HG03097 (cell line): ENCODE data around the gene KIF22.
"Not testable (repeated sequence)": the region's sequence is repeated elsewhere in the genome, so short reads cannot be mapped to it uniquely, and the experiment has no call there.

Experiments used
- ATAC-seq: cut with Tn5 transposase; IDR thresholded peaks from one replicate; pipeline ENCODE4 v1.9.1; 2021; ENCODE audit not compliant: unreplicated experiment, low FRiP score

Gene KIF22

DNA sequence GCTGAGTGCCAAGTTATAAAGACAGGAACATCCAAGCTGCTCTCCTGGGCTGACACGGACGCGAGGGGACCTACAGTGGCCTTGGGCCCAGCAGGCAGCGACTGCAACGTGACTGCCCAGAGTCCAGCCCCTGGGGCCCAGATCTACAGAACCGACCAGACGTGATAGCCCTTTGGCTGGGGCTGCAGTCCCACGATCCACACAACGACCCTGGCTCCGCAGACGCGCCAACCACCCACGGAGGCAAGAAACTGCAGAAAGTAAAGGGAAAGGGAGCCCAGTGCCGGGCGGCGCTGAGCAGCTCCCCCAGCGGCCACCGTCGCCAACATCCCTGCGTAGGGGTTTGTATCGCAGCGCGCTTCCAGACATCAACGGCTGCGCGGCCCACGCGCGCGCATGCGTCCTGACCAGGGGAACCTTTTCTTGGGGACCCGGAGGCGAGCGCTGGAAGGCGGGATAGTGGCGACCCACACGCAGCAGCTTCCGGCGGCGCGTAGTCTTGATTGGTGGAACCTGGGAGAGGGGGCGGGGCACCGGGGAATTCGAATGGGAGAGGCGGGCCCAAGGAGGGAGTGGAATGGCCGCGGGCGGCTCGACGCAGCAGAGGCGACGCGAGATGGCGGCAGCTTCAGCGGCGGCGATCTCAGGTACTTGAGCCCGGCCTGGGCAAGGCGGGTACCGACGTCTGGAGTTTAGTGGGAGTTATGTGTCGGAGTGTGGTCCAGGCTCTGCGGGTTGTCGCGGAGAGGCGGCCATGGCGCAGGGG lies at the start of gene KIF22:
Gene KIF22 (plus strand): TSS at position 569 of the 766 bp plus-strand sequence. CDS start 9 bp downstream, at position 578.
- ATAC-seq, result peak; percentile 87

DNA sequence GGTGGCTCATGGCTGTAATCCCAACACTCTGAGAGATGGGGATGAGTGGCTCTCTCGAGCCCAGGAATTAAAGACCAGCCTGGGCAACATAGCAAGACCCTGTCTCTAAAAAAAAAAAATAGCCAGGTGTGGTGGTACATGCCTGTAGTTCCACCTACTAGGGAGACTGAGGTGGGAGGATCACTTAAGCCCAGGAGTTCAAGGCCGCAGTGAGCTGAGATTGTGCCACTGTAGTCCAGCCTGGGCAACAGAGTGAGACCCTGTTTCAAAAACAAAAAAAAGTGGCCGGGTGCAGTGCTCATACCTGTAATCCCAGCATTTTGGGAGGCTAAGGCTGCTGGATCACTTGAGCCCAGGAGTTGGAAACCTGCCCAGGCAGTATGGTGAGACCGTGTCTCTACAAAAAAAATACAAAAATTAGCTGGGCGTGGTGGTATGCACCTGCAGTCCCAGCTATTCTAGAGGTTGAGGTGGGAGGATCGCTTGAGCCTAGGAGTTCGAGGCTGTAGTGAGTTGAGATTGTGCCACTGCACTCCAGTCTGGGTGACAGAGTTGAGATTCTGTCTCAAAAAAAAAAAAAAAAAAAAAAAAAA lies 47.8 kb upstream of the KIF22 start:
- ATAC-seq, result no peak

DNA sequence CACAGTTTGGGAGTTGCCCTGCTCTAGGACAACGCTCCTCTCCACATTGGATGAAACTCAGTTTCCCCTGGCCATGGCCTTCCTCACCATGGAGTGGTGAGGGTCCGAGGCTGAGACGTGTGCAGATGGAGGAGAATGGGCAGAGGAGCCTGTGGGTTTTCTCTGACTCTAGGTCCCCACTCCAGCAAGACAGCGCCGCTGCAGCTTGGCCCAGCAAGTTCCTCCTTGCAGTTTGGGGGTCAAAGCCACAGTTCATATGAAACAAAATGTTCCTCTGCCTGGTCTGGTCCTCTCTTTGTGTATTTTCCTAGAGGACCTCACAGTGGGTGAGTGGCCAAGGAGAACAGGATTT lies 47.1 kb upstream of the KIF22 start:
- no peak for ATAC-seq

DNA sequence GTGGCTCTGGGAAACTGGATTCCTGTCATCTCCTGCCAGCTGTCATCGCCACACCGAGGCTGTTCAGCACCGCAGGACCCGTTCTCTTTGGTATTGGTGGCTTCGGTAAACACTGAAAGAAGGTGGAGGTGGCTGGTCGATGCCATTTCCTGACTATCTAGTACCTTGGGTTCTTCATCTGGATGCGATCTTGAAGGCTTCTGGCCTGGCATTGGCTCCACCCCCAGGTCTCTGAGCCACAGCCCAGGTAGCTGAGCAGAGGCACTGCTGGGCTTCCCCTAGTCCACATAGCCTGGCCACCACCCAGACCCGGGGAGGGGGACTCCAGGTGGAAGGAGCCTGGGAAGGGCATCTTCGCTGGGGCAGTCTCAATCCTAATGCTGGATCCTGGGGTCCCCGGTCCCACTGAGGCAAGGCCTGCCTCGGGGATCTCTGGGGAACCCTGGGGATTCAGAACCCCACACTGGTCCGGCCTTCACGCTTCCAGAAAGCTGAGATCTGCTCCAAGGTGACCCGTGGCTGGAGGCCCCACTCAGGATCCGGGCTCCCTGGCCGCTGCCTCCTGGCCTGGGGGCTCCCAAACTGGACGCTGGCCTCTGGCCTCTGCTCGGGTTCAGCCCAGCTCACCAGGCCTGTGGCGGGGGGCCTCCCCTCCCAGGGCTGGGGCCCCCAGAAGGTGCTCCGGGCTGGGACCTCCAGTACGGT lies 46.6 kb upstream of the KIF22 start:
- ATAC-seq, result no peak

DNA sequence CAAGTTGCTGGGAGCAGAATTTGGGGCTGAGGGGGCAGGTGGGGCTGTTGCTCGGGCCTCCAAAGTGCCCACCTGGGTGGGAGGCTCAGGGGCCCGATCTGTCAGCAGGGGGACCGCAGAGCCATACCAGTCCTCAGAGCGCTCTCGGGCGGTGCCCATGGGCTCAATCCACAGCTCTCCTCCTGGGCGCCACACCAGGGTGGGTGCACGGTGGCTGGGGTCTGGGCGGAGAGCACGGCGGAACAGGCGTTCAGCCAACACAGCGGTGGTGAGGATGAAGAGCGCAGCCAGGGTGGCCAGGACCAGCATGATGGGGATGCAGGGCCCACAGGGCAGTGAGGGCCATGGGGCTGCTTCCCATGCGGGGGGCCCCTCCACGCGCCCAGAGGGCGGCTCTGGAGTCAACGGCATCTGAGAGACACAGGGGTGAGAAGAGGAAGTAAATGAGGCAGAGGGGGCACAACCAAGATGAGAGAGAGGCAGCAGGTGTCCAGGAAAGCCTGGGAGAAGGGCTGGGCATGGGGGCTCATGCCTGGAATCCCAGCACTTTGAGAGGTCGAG lies 45.9 kb upstream of the KIF22 start:
- no peak for ATAC-seq

DNA sequence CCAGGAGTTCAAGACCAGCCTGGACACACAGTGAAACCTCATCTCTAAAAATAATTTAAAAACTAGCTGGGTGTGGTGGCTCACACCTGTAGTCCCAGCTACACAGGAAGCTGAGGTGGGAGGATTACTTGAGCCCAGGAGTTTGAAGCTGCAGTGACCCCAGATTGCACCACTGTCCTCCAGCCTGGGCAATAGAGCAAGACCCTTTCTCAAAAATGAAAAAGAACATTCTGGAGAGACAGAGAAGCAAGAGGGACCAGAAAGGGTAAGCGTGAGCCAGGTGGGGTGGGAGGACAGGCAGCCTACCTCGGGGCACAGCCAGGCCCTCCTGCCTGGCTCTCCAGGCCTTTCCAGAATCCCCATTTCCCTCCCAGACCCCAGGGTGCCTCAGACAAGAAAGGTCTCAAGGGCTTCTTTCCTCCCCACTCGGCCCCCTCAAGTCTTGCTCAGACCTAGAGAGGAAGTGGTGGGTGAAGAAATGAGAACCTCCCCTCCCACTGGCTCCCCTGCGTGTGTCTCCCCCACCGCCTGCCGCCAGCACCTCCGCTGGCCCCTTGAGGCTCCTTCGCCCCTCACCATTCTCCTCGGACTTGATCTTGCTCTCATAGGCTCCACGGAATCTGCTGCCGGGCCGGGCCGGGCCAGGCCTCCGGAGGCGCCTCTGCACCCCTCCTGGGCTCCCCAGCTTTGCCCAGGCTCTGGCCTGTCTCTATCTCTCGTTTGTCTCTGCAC lies 45.3 kb upstream of the KIF22 start:
- ATAC-seq, result peak; percentile 29

DNA sequence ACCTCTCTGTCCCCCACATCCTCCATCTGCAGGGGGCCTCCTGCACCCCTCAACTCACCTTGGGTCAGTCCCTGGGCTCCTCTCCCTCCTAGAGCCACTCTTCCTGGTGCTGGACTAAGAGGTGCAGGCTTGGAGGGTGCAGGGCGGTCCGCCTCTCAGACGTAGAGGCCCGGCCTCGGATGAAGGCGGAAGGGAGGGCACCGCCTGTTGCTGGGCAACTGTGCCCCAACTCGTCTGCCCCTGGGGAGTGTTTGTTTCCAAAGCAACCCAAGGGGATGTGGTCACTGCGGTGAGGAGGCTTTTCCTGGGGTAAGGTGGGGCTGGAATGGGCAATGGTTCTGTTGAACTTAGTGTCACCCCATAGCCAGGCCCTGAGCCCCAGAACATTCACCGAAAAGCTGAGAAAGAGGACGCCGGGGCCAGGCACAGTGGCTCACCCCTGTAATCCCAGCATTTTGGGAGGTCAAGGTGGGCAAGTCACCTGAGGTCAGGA lies 44.7 kb upstream of the KIF22 start, which contains the start of gene C16orf54:
Gene C16orf54 (minus strand): TSS at position 138 of the 493 bp plus-strand sequence. CDS start 1,039 bp downstream, outside the sequence.
- peak; percentile 80 for ATAC-seq

DNA sequence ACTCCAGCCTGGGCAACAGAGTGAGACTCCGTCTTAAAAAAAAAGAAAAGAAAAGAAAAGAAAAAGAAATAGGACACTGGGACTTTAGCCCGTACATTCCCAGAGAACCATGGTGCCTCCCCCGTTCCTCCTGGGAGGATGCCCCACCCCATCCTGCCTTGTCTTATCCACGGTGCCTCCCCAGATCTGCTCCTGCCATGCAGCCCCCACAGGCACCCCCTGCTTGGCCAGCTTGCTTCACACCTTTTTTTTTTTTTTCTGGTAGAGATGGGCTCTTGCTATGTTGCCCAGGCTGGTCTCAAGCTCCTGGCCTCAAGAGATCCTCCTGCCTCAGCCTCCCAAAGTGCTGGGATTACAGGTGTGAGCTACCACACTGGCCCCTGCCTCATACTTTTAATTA lies 44.0 kb upstream of the KIF22 start:
- not testable (repeated sequence) for ATAC-seq

DNA sequence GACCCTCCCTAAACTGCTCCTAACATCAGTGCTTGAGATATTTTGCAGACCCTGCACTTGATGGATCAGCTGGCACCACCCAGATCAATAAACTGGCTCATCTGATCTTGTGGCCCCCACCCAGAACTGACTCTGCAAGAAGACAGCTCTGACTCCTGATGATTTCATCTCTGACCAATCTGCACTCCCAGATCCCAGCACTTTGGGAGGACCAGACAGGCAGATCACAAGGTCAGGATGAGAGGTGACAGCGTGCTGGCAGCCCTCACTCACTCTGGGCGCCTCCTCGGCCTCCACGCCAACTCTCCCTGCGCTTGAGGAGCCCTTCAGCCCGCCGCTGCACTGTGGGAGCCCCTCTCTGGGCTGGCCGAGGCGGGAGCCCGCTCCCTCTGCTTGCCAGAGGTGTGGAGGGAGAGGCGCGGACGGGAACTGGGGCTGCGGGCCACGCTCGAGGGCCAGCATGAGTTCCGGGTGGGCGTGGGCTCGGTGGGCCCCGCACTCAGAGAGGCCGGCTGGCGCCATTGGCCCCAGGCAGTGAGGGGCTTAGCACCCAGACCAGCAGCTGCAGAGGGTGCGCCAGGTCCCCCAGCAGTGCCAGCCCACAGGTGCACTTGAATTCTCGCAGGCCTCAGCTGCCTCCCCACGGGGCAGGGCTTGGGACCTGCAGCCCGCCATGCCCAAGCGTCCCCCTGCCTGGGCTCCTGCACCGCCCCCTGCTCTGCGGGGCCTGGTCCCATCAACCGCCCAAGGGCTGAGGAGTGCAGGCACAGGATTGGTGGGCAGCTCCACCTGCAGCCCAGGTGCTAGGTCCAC lies 42.4 kb upstream of the KIF22 start:
- no peak for ATAC-seq

DNA sequence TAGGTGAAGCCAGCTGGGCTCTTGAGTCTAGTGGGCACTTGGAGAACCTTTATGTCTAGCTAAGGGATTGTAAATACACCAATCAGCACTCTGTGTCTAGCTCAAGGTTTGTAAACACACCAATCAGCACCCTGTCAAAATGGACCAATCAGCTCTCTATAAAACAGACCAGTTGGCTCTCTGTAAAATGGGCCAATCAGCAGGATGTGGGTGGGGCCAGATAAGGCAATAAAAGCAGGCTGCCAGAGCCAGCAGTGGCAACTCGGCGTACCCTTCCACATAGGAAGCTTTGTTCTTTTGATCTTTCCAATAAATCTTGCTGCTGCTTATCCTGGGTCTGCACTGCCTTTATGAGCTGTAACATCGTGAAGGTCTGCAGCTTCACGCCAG lies 41.8 kb upstream of the KIF22 start:
- ATAC-seq, result not testable (repeated sequence)

DNA sequence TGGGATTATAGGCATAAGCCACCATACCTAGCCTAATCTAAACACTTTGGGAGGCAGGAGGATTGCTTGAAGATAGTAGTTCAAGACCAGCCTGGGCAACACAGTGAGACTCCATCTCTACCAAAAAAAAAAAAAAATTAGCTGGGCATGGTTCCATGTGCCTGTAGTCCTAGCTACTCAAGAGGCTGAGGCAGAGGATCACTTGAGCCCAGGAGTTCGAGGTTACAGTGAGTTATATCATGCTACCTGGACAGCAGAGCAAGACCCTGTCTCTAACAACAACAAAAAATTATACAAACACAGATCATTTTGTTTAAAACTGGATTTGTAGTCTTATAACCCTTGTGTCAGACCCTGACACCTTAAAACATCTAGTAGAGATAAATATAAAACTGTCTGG lies 37.0 kb upstream of the KIF22 start:
- no peak for ATAC-seq

DNA sequence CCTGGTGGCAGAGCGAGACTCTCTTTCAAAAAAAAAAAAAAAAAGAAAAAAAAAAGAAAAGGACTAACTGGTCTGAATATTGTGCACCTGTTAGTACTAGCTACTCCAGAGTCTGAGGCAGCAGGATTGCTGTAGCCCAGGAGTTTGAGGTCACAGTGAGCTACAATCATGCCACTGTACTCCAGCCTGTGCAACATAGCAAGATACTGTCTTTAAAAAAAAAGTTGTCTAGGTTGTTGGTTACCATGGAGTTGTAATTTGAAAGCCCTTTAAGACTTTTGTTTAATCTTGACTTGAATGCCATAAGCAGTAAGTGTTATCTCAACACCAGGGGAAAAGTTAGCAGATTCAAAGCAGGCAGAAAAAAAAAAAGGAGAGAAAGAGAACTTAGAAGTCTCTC lies 33.9 kb upstream of the KIF22 start:
- ATAC-seq, result no peak

DNA sequence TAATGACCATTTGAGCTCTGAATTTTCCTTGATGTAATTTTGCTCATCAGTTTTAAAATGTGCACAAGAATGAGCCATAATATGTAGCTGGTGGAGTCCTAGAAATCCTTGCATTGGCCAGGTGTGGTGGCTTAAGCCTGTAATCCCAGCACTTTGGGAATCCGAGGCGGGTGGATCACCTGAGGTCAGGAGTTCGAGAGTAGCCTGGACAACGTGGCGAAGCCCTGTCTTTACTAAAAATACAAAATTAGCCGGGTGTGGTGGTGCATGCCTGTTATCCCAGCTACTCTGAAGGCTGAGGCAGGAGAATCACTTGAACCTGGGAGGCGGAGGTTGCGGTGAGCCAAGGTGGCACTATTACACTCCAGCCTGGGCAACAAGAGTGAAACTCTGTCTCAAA lies 33.5 kb upstream of the KIF22 start:
- ATAC-seq, result not testable (repeated sequence)

DNA sequence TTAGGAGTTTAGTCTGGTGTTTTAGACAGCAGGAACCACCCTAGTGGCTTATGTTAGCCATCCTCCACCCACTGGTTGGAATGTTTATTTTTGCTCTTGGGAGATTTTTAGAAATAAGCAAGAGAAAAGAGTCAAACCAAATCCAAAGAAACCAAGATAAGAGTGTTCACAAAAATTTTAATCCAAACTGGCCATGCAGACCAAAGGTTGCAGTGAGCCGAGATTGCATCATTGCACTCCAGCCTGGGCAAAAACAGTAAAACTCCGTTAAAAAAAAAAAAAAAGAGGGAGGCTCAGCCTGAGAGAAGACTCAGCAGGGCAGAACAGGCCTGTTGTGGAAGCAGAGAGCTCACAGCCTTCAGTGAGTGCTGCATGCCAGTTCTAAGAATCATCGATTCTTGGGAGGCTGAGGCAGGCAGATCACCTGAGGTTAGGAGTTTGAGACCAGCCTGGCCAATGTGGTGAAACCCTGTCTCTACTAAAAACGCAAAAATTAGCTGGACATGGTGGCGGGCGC lies 32.5 kb upstream of the KIF22 start:
- no peak for ATAC-seq

DNA sequence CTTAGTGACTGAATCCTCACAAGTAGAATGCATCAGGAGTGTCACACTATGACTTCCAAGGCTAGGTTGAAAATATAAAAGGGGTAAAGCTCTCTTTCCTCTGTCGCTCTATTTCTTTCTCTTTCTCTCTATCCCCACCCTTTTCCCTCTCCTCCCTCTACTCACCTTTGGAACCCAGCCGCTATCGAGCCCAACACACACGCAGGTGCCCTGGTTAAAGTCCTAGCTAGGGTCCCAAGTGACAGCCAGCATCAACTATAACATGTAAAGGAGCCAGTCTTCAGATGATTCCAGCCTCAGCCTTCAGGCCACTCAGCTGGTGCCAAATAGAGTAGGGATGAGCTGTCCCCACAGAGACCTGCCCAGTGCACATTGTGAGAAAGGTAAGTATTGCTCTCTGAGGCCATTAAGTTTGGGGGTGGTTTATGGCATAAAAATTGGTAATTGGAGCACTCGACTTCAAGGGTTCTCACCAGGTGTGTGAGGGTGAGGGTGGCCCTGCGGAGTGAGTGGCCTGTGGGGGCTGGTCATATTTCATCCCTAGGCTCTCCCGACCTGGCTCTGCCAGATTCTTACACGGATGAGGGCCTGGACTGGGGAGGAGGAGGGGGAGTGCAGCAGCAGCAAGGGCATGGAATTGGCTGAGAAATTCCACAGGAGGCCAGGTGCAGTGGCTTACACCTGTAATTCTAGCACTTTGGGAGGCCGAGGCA lies 29.8 kb upstream of the KIF22 start:
- ATAC-seq, result no peak

DNA sequence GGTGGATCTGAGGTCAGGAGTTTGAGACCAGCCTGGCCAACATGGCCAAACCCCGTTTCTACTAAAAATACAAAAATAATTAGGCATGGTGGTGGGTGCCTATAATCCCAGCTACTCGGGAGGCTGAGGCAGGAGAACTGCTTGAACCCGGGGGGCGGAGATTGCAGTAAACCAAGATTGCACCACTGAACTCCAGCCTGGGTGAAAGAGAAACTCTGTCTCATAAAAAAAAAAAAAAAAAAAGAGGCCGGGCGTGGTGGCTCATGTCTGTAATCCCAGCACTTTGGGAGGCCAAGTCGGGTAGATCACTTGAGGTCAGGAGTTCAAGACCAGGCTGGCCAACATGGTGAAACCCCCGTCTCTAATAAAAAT lies 29.3 kb upstream of the KIF22 start:
- ATAC-seq, result not testable (repeated sequence)

DNA sequence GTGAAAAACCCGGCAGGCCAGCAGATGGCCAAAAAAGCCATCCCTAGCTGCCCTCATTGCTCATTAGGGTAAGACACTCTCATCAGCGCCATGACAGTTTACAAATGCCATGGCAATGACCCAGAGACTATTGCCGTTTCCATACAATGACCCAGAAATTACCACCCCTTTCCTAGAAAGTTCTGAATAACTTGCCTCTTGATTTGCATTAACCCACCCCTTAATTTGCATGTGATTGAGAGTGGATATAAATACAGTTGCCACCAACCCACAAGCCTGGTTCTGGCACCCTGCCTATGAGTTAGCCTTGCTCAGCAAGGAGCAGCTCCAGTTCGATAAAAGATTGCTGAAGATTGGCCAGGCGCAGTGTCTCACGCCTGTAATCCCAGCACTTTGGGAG lies 28.7 kb upstream of the KIF22 start:
- ATAC-seq, result no peak

DNA sequence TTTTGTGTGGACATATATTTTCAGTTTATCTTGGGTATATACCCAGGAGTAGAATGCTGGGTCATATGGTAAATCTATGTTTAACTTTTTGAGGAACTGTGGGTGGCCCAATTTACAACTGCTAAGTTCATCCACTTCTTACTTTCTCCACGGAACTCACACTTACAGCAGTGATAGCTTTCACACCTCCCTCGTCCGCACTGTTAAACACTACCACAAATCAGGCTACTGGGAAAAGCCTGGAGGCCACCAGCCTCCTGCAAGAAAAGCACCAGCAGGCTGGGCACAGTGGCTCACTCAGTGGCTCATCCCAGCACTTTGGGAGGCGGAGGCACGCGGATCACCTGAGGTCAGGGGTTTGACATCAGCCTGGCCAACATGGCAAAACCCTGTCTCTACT lies 27.2 kb upstream of the KIF22 start:
- ATAC-seq, result no peak
